HFFc6 (cell line): Measurements from ENCODE around the gene CEACAM20. TPM values are rescaled to one million over a fixed set of nuclear protein-coding genes. Genes with fewer than 3 reads are reported as not detected.
"Not testable (repeated sequence)": the region's sequence is repeated elsewhere in the genome, so short reads cannot be mapped to it uniquely, and the experiment has no call there.

Experiments
- DNase-seq: peaks from one replicate; pipeline ENCODE4 v3.0.0-alpha.2; 2018
- H3K27ac Mint-ChIP-seq: 2 replicates; pipeline ENCODE4 v1.8.0; 2020; ENCODE audit warnings: mild to moderate bottlenecking, mixed read lengths
- H3K27me3 Mint-ChIP-seq: 2 replicates; pipeline ENCODE4 v1.8.0; 2021; ENCODE audit warnings: mild to moderate bottlenecking, moderate library complexity, mixed read lengths; ENCODE audit not compliant: insufficient read depth
- H3K36me3 Mint-ChIP-seq: 2 replicates; pipeline ENCODE4 v1.8.0; 2021; ENCODE audit warnings: low read depth, mixed read lengths
- H3K4me1 Mint-ChIP-seq: 2 replicates; pipeline ENCODE4 v1.8.0; 2020; ENCODE audit warnings: low read depth, mixed read lengths
- H3K4me3 Mint-ChIP-seq: 2 replicates; pipeline ENCODE4 v1.8.0; 2020; ENCODE audit warnings: mild to moderate bottlenecking, moderate library complexity, mixed read lengths
- H3K9me3 Mint-ChIP-seq: 2 replicates; pipeline ENCODE4 v1.8.0; 2020; ENCODE audit warnings: mild to moderate bottlenecking, mixed read lengths
- total RNA-seq, 6 experiments: library from RNA; stranded (reverse); fragmentation: NEBNext Ultra II Directional; extraction: Animal tissue kit (Norgen Biotek cat#: 25700); gene quantifications; 2 replicates in 1 of 6; 3 replicates in 5 of 6; pipeline ENCODE4 v1.2.3, GENCODE V29; 2021
- TF ChIP-seq, protein P1 (sequence below): fragments of 200-600 bp; sonication (generic); IDR thresholded peaks from 2 replicates; pipeline ENCODE4 v1.5.0; 2021; ENCODE audit warnings: antibody characterized with exemption, mild to moderate bottlenecking

The CEACAM20 gene
- total RNA-seq, 6 experiments from 2014 or later, result not detected

DNA sequence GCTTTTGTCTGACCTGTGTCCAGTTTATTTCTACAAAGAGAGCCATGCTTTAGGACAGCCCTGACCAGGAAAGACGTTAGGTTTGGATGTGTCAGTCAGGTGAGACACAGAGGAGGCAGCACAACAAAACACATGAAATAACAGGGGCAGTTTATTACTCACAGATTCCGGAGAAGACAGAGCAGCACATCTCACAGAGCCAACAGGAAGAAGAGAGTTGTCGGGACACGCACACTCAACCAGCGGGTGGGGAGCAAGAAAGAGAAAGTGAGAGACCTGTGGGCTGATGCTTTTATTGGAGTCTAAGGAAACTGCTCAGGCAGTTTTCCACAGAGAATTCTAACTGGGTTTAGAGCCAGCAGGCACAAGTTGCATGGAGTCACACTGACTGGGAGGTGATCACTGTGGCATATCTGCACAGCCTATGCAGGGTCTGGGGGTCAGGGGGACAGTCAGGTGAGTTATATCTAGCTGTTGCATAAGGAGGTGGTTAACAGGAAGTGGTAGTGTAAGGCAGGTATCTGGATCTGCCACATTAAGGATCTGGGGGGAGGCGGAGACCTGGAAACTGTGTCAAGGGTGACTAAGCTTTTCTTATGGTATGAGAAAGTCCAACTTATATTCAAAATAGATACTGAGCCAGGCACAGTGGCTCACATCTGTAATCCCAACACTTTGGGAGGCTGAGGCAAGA lies 24.1 kb upstream of the CEACAM20 start:
- Mint-ChIP-seq H3K27me3 (peaks cover 3% of the 10 kb centered on the region; the same call in 1 of the 2 replicates), H3K4me1 (peaks cover 18% of the 10 kb centered on the region), H3K36me3 (no peaks in the 10 kb centered on the region), H3K9me3 (no peaks in the 10 kb centered on the region), H3K4me3 (no peak overlapping the region), H3K27ac (no peak overlapping the region)
- DNase-seq, result no peak
- TF ChIP-seq, protein P1, sequence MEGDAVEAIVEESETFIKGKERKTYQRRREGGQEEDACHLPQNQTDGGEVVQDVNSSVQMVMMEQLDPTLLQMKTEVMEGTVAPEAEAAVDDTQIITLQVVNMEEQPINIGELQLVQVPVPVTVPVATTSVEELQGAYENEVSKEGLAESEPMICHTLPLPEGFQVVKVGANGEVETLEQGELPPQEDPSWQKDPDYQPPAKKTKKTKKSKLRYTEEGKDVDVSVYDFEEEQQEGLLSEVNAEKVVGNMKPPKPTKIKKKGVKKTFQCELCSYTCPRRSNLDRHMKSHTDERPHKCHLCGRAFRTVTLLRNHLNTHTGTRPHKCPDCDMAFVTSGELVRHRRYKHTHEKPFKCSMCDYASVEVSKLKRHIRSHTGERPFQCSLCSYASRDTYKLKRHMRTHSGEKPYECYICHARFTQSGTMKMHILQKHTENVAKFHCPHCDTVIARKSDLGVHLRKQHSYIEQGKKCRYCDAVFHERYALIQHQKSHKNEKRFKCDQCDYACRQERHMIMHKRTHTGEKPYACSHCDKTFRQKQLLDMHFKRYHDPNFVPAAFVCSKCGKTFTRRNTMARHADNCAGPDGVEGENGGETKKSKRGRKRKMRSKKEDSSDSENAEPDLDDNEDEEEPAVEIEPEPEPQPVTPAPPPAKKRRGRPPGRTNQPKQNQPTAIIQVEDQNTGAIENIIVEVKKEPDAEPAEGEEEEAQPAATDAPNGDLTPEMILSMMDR, result no peak

DNA sequence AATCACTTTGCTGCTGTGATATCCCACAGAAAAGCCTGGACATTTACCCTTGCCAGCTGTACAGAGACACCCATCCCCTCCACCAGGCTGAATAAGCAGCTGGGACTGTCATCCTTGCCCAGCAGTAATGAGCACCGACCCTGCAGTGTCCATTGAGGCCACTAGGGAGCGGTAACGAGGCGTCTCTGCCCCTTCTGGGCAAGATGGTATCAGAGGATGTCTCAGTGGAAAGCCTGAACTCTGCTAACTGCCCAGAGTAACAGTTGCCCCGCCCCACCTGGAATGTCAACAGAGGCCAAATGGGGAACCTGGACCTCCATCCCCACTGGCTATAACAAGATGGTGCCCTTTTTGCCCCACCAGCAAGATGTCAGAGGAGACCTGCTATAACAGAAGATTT lies 22.8 kb upstream of the CEACAM20 start:
- Mint-ChIP-seq H3K27me3 (peaks cover 3% of the 10 kb centered on the region), H3K9me3 (no peaks in the 10 kb centered on the region), H3K36me3 (no peaks in the 10 kb centered on the region), H3K27ac (no peak overlapping the region), H3K4me3 (no peak overlapping the region), H3K4me1 (peaks cover 25% of the 10 kb centered on the region)
- TF ChIP-seq, protein P1, result peak; percentile 78
- peak; percentile 37 for DNase-seq

DNA sequence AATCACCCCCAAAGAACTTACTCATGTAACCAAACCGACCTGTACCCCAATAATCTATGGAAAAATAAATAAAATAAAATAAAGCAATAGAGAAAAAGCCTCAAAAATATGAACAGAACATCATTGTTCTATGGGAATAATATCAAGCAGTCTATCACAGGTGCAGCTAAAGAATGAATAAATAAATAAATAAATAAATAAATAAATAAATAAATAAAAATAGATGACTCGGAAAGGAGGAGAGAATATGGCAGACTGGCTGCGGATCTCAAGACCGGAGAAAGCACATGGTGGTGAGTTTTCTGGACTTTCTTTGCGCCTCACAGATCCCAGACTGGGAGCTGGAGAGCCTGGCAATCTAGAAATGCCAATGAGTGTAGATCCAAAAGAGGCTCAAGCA lies 22.4 kb upstream of the CEACAM20 start:
- Mint-ChIP-seq H3K27ac (no peak overlapping the region), H3K4me3 (no peak overlapping the region), H3K27me3 (peaks cover 3% of the 10 kb centered on the region), H3K9me3 (no peaks in the 10 kb centered on the region), H3K4me1 (peaks cover 25% of the 10 kb centered on the region), H3K36me3 (no peaks in the 10 kb centered on the region)
- DNase-seq, result no peak
- TF ChIP-seq, protein P1, result no peak

DNA sequence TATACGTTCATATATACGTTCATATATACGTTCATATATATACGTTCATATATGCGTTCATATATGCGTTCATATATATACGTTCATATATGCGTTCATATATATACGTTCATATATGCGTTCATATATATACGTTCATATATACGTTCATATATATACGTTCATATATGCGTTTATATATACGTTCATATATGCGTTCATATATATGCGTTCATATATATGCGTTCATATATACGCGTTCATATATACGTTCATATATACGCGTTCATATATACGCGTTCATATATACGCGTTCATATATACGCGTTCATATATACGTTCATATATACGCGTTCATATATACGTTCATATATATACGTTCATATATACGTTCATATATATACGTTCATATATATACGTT lies 21.5 kb upstream of the CEACAM20 start:
- H3K9me3 Mint-ChIP-seq, H3K27ac Mint-ChIP-seq, H3K27me3 Mint-ChIP-seq, H3K4me3 Mint-ChIP-seq, H3K36me3 Mint-ChIP-seq, DNase-seq: not testable (repeated sequence)
- H3K4me1 Mint-ChIP-seq, result peaks cover 25% of the 10 kb centered on the region

DNA sequence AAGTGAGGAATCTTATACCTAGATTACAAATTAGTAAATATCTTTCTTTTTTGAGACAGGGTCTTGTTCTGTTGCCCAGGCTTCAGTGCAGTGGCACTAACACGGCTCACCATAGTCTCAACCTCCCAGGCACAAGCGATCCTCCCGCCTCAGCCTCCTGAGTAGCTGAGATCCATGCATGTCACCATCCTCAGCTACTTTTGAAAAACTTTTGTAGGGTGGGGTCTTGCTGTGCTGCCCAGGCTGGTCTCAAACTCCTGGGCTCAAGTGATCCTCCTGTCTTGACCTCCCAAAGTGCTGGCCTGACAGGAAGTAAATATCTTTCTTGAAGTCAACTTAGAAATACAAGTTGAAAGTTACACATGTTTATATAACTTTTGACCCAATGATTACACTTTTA lies 20.0 kb upstream of the CEACAM20 start:
- TF ChIP-seq, protein P1, result no peak
- Mint-ChIP-seq H3K27me3 (no peaks in the 10 kb centered on the region; the same call in none of the 2 replicates), H3K4me1 (peaks cover 25% of the 10 kb centered on the region), H3K9me3 (no peaks in the 10 kb centered on the region), H3K4me3 (no peak overlapping the region), H3K27ac (no peak overlapping the region), H3K36me3 (no peaks in the 10 kb centered on the region)
- DNase-seq, result no peak

DNA sequence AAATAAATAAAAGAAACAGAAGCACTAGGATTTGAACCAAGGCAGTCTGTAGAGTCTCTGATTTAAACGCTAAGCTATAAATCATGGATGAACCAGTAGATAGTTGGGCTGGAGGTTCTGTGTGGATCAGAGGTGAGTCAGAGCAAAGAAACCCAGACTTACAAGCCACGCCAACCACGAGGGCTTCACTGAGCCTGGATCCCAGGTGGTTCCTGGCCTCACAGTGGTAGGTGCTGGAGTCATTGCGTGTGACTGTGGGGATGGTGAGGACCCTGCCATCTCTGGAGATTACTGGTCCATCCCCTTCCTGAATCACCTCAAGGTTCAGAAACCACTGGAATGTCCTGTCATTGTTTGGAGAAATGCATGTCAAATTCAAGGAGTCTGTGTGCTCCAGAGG lies 19.3 kb upstream of the CEACAM20 start:
- no peaks in the 10 kb centered on the region for H3K36me3 Mint-ChIP-seq
- H3K9me3 Mint-ChIP-seq, result no peaks in the 10 kb centered on the region
- H3K4me3 Mint-ChIP-seq, result no peak overlapping the region
- H3K4me1 Mint-ChIP-seq, result peaks cover 22% of the 10 kb centered on the region
- TF ChIP-seq, protein P1, result no peak
- DNase-seq, result peak; percentile 73
- peak overlapping the region; percentile 38 for H3K27ac Mint-ChIP-seq
- H3K27me3 Mint-ChIP-seq, result peaks cover under 1% of the 10 kb centered on the region
